ENCODE measurements around the gene PUS10. TPM values are rescaled to one million over a fixed set of nuclear protein-coding genes. Genes with fewer than 3 reads are reported as not detected.
"Not testable (repeated sequence)": the region's sequence is repeated elsewhere in the genome, so short reads cannot be mapped to it uniquely, and the experiment has no call there.

The PUS10 gene
- total RNA-seq, 6 experiments from 2014 or later, result 8.6 to 15.3 (median 13.1) TPM

GRCh38 chr2:61014763-61015162 lies 3.3 kb downstream of the PUS10 start:
- H3K27me3 ChIP-seq, result no peaks in the 10 kb centered on the region
- H3K4me3 ChIP-seq, result no peak overlapping the region
- H3K9me3 ChIP-seq, result no peaks in the 10 kb centered on the region
- ATAC-seq (no peak), DNase-seq (no peak)
- peaks cover 0 to 23% (median 4%) of the 10 kb centered on the region in 4 donors for H3K4me1 ChIP-seq
- H3K36me3 ChIP-seq, result no peaks in the 10 kb centered on the region
- intact Hi-C loops (cut with DNase I), result no loop called here
- TF ChIP-seq CTCF (IDR thresholded peaks at IDR 0.05) (no peak), POLR2A (IDR thresholded peaks at IDR 0.05) (no peak)
- H3K27ac ChIP-seq, result no peak overlapping the region
- 56% methylated on average over 3 of the region's 3 CpGs for WGBS (ENCODE audit: insufficient coverage, low coverage, low lambda C conversion rate, missing lambda C conversion rate)

- Histone ChIP-seq H3K9me3 (no peaks in the 10 kb centered on the region), H3K36me3 (no peaks in the 10 kb centered on the region), H3K27me3 (no peaks in the 10 kb centered on the region), H3K4me3 (no peak overlapping the region), H3K27ac (no peak overlapping the region), H3K4me1 (peaks cover 0 to 15% (median 0%) of the 10 kb centered on the region in 4 donors)
- ATAC-seq, result no peak
- no peak for DNase-seq
- TF ChIP-seq CTCF (IDR thresholded peaks at IDR 0.05), result no peak
- TF ChIP-seq POLR2A (IDR thresholded peaks at IDR 0.05), result no peak
- 67% methylated on average over 2 of the region's 3 CpGs for WGBS (ENCODE audit: insufficient coverage, low coverage, low lambda C conversion rate, missing lambda C conversion rate)
- intact Hi-C loops (cut with DNase I), result no loop called here
These were observed 4.7 kb downstream of the PUS10 start for GRCh38 chr2:61013382-61013781.

GRCh38 chr2:61012303-61012702 lies 5.8 kb downstream of the PUS10 start:
- H3K36me3 ChIP-seq; intact Hi-C loops (cut with DNase I); H3K27me3 ChIP-seq; H3K27ac ChIP-seq; H3K9me3 ChIP-seq; H3K4me3 ChIP-seq; DNase-seq: not testable (repeated sequence)
- peaks cover 0 to 15% (median 0%) of the 10 kb centered on the region in 4 donors for H3K4me1 ChIP-seq
- peak in 1 of 4 donors; percentile 36 for ATAC-seq
- WGBS (ENCODE audit: insufficient coverage, low coverage, low lambda C conversion rate, missing lambda C conversion rate), result 64% methylated on average over 2 of the region's 2 CpGs

GRCh38 chr2:61011678-61012077 lies 6.4 kb downstream of the PUS10 start:
- Histone ChIP-seq H3K27me3 (no peaks in the 10 kb centered on the region), H3K27ac (peak overlapping the region in 1 of 3 donors; percentile 8), H3K36me3 (no peaks in the 10 kb centered on the region), H3K4me1 (peaks cover 0 to 15% (median 0%) of the 10 kb centered on the region in 4 donors), H3K4me3 (no peak overlapping the region), H3K9me3 (no peaks in the 10 kb centered on the region)
- intact Hi-C loops (cut with DNase I), result no loop called here
- TF ChIP-seq CTCF (IDR thresholded peaks at IDR 0.05) (no peak), POLR2A (IDR thresholded peaks at IDR 0.05) (no peak)
- WGBS (ENCODE audit: insufficient coverage, low coverage, low lambda C conversion rate, missing lambda C conversion rate), result 33% methylated on average over 1 of the region's 1 CpG
- ATAC-seq, result peak; percentile 50 to 67 (median 52)
- DNase-seq, result no peak

- intact Hi-C loops (cut with DNase I), result loop anchor here in 1 of 2 donors (10.0 kb wide), 1 partner anchor 305 kb away; no protein-coding TSS in a partner anchor
- no peaks in the 10 kb centered on the region for H3K27me3 ChIP-seq
- H3K4me1 ChIP-seq, result peaks cover 0 to 4% (median 0%) of the 10 kb centered on the region in 4 donors
- no peaks in the 10 kb centered on the region for H3K36me3 ChIP-seq
- TF ChIP-seq POLR2A (IDR thresholded peaks at IDR 0.05) (no peak), CTCF (IDR thresholded peaks at IDR 0.05) (no peak)
- DNase-seq (no peak), ATAC-seq (no peak)
- H3K9me3 ChIP-seq, result no peaks in the 10 kb centered on the region
- no peak overlapping the region for H3K27ac ChIP-seq
- H3K4me3 ChIP-seq, result no peak overlapping the region
These were observed 8.7 kb downstream of the PUS10 start for GRCh38 chr2:61009355-61009754.

All from right lobe of liver (tissue), 6 donors.